GM12874 (cell line): ENCODE measurements around the gene COQ8A.

Experiments
- CTCF ChIP-seq: IDR thresholded peaks from 2 replicates; pipeline ENCODE4 v1.5.1; 2011; ENCODE audit warnings: low read depth, mild to moderate bottlenecking, control low read depth, low read length, moderate library complexity; ENCODE audit not compliant: insufficient read depth

Gene COQ8A

GRCh38 chr1:226948996-226949395, 8.9 kb downstream of the COQ8A start:
- TF ChIP-seq CTCF: no peak

GRCh38 chr1:226949401-226949800, 9.3 kb downstream of the COQ8A start:
- TF ChIP-seq CTCF: no peak

GRCh38 chr1:226950316-226950715, 10.2 kb downstream of the COQ8A start:
- no peak for TF ChIP-seq CTCF

- TF ChIP-seq CTCF: no peak
These were observed 10.8 kb downstream of the COQ8A start for GRCh38 chr1:226950871-226951270.

- TF ChIP-seq CTCF: no peak
These were observed 11.4 kb downstream of the COQ8A start for GRCh38 chr1:226951286-226952117.

- no peak for TF ChIP-seq CTCF
These were observed 12.0 kb downstream of the COQ8A start for GRCh38 chr1:226952118-226952441.

GRCh38 chr1:226953175-226953800, 13.2 kb downstream of the COQ8A start:
- TF ChIP-seq CTCF: no peak
